BLaER1 treated with 17β-estradiol and CSF1 and Interleukin-3, amounts not matched to agents 10 nM and 100 nM (cell line): Measurements from ENCODE around the gene CCDC33.

Experiments
- H3K27ac ChIP-seq, 11 experiments: shearing (Covaris generic); formaldehyde crosslinking; 2 replicates each; pipeline ENCODE4 v1.8.1; 2022
- H3K27me3 ChIP-seq, 11 experiments: shearing (Covaris generic); formaldehyde crosslinking; 2 replicates each; pipeline ENCODE4 v1.8.1; 2022
- H3K36me3 ChIP-seq, 11 experiments: shearing (Covaris generic); formaldehyde crosslinking; 2 replicates each; pipeline ENCODE4 v1.8.1; 2022
- H3K4me1 ChIP-seq, 10 experiments: shearing (Covaris generic); formaldehyde crosslinking; 2 replicates each; pipeline ENCODE4 v1.8.1; 2022
- H3K4me2 ChIP-seq, 11 experiments: shearing (Covaris generic); formaldehyde crosslinking; 2 replicates each; pipeline ENCODE4 v1.8.1; 2022
- H3K4me3 ChIP-seq, 10 experiments: shearing (Covaris generic); formaldehyde crosslinking; 2 replicates each; pipeline ENCODE4 v1.8.1; 2022
- H3K9ac ChIP-seq, 11 experiments: shearing (Covaris generic); formaldehyde crosslinking; 2 replicates each; pipeline ENCODE4 v1.8.1; 2022
- H3K9me3 ChIP-seq, 11 experiments: shearing (Covaris generic); formaldehyde crosslinking; replicated peaks in 1 of 11; 2 replicates each; pipeline ENCODE4 v1.8.1; 2022
- H4K20me1 ChIP-seq, 11 experiments: shearing (Covaris generic); formaldehyde crosslinking; 2 replicates each; pipeline ENCODE4 v1.8.1; 2022
- Cebpa-rat ChIP-seq, 11 experiments: shearing (Covaris generic); IDR thresholded peaks; 2 replicates each; pipeline ENCODE4 v1.8.1; 2022

The CCDC33 gene

DNA sequence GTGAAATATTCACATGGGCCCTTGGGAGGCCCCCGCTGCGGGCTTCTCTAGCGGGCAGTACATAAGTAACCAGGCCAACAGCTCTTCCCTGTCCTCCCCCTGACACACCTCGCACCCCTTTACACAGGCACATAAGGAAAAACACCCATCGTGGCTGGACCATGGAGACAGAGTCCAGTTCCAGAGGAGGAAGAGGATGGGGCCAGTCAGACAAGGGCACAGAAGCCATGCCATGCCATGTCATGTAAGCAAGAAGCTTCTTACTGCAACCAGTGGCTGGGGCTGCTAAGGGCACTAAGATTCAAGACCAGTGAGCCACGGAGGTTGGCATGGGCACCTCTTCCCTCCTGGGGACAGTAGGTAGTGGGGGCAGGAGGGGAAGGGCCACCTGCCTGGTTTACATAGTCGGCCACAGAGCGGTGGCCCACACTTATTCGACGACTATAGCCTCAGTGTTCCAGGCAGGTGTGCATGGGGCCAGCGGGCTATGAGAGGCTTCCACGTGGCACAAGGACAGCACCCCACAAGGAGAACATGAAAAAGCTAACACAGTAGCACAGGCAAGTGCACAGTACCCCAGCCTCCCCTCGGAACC lies 137.0 kb downstream of the CCDC33 start:
- H3K36me3 ChIP-seq, result no peaks in the 10 kb centered on the region
- H4K20me1 ChIP-seq, result peaks cover 0 to 12% (median 0%) of the 10 kb centered on the region in 11 experiments; a peak in 5 of 22 replicates
- peaks cover 7 to 17% (median 12%) of the 10 kb centered on the region in 10 experiments for H3K4me1 ChIP-seq
- no peaks in the 10 kb centered on the region for H3K9me3 ChIP-seq
- no peak for TF ChIP-seq Cebpa-rat (IDR thresholded peaks at IDR 0.05)
- H3K9ac ChIP-seq, result peak overlapping the region in 6 of 11 experiments; percentile 3 to 79 (median 74); a peak in 6 of 22 replicates
- H3K4me2 ChIP-seq, result peak overlapping the region; percentile 87 to 100 (median 96); a peak in 21 of 22 replicates
- no peak overlapping the region for H3K27ac ChIP-seq
- H3K27me3 ChIP-seq, result peaks cover 0 to 7% (median 0%) of the 10 kb centered on the region in 11 experiments; a peak in 1 of 22 replicates
- no peak overlapping the region for H3K4me3 ChIP-seq

GRCh38 chr15:74373731-74374647 lies 137.9 kb downstream of the CCDC33 start:
- Histone ChIP-seq H3K4me2 (peak overlapping the region; percentile 87 to 100 (median 96)), H3K27me3 (peaks cover 0 to 7% (median 0%) of the 10 kb centered on the region in 11 experiments; a peak in 1 of 22 replicates), H4K20me1 (peaks cover 0 to 12% (median 0%) of the 10 kb centered on the region in 11 experiments; a peak in 5 of 22 replicates), H3K4me3 (peak overlapping the region; percentile 60 to 79 (median 70)), H3K27ac (peak overlapping the region in 8 of 11 experiments; percentile 34 to 78 (median 62); a peak in 15 of 22 replicates), H3K36me3 (no peaks in the 10 kb centered on the region), H3K9ac (peak overlapping the region; percentile 25 to 79 (median 67); a peak in 20 of 22 replicates), H3K4me1 (peaks cover 15 to 26% (median 20%) of the 10 kb centered on the region in 10 experiments), H3K9me3 (no peaks in the 10 kb centered on the region)
- no peak for TF ChIP-seq Cebpa-rat (IDR thresholded peaks at IDR 0.05)

- H3K4me2 ChIP-seq, result peak overlapping the region; percentile 87 to 100 (median 96)
- H3K4me1 ChIP-seq, result peaks cover 19 to 32% (median 27%) of the 10 kb centered on the region in 10 experiments
- peaks cover 0 to 12% (median 0%) of the 10 kb centered on the region in 11 experiments; a peak in 5 of 22 replicates for H4K20me1 ChIP-seq
- TF ChIP-seq Cebpa-rat (IDR thresholded peaks at IDR 0.05), result no peak
- H3K27me3 ChIP-seq, result peaks cover 0 to 7% (median 0%) of the 10 kb centered on the region in 11 experiments; a peak in 1 of 22 replicates
- no peak overlapping the region for H3K27ac ChIP-seq
- H3K36me3 ChIP-seq, result no peaks in the 10 kb centered on the region
- no peaks in the 10 kb centered on the region for H3K9me3 ChIP-seq
- peak overlapping the region in 4 of 11 experiments; percentile 67 to 79 (median 76); a peak in 4 of 22 replicates for H3K9ac ChIP-seq
- H3K4me3 ChIP-seq, result peak overlapping the region; percentile 60 to 79 (median 70)
These were observed 138.6 kb downstream of the CCDC33 start for GRCh38 chr15:74374648-74375302.

- Histone ChIP-seq H3K27me3 (peaks cover 0 to 7% (median 0%) of the 10 kb centered on the region in 11 experiments; a peak in 1 of 22 replicates), H3K9me3 (no peaks in the 10 kb centered on the region), H3K4me2 (peak overlapping the region; percentile 87 to 100 (median 96); a peak in 20 of 22 replicates), H3K4me3 (no peak overlapping the region), H3K9ac (no peak overlapping the region), H3K36me3 (no peaks in the 10 kb centered on the region), H3K4me1 (peaks cover 19 to 32% (median 27%) of the 10 kb centered on the region in 10 experiments), H3K27ac (no peak overlapping the region), H4K20me1 (peaks cover 0 to 12% (median 0%) of the 10 kb centered on the region in 11 experiments; a peak in 5 of 22 replicates)
- TF ChIP-seq Cebpa-rat (IDR thresholded peaks at IDR 0.05), result no peak
These were observed 139.2 kb downstream of the CCDC33 start for GRCh38 chr15:74375303-74375693.

DNA sequence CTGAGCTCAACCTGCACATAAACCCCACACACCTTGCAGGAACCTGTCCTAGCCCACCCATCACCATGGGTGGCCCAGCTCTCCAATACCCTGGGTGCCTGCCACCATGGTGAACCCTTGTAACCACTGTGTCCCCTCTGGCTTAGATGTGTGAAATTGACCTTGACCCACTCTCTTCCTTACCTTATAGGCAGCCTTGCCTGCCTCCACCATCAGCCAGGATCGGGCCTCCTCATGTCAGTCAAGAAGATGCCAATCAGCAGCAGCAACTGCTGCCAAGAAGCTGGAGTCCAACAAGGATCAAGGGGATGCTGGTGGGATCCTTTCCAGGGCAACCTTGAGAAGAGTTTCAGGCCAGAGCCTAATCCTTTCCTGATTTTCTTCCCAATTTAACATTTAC lies 140.1 kb downstream of the CCDC33 start:
- Histone ChIP-seq H3K4me2 (no peak overlapping the region), H3K9me3 (no peaks in the 10 kb centered on the region), H3K4me3 (no peak overlapping the region), H4K20me1 (peaks cover 0 to 12% (median 0%) of the 10 kb centered on the region in 11 experiments; a peak in 5 of 22 replicates), H3K27ac (no peak overlapping the region), H3K9ac (peak overlapping the region in 1 of 11 experiments; percentile 19; a peak in 1 of 22 replicates), H3K4me1 (peaks cover 19 to 32% (median 27%) of the 10 kb centered on the region in 10 experiments), H3K27me3 (peaks cover 0 to 7% (median 0%) of the 10 kb centered on the region in 11 experiments; a peak in 1 of 22 replicates), H3K36me3 (no peaks in the 10 kb centered on the region)
- TF ChIP-seq Cebpa-rat (IDR thresholded peaks at IDR 0.05), result no peak

GRCh38 chr15:74376825-74377581 lies 140.9 kb downstream of the CCDC33 start:
- Histone ChIP-seq H3K4me1 (peaks cover 20 to 34% (median 29%) of the 10 kb centered on the region in 10 experiments), H3K9ac (0 out of 22 replicates have a peak overlapping the region, but pooled peaks of 1 of the 11 experiments have one; percentile 19)

DNA sequence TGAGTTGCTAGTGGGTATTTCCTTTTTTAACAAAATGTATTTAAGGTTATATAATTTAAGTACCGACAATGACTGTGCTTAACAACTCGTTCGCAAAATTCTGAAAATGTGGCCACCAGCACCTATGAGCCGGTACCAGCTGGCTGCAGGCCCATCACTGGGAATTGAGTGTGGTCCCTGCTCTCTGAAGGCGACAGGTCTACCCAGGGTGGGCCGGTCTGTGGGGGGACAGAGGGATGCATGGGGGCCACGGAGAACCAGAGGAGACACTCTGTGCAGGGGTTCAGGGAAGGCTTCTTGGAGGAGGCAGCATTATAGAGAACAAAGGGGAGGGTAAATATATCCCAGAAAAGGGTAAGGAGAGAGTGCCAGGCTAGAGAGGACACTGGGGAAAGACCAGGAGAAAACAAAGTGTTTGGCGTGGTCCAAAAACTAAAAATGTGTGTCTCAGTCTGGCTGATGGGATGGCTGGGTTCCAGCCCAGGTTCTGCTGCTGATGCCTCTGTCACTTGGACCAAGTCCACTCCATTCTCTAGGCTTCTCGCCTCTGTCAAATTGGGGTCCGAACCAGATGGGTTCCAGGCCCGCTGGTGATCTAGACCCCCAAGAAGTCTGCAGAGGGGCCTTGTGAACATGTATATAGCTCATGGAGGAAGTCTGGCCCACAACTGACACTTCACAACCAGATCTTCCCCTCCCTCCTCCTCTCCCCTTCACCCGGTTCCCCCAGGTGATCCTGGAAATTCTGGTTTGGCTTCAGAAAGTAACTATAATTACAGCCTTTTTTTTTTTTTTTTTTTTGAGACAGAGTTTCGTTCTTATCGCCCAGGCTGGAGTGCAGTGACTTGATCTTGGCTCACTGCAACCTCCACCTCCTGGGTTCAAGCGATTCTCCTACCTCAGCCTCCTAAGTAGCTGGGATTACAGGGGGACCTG lies 142.0 kb downstream of the CCDC33 start:
- no peak overlapping the region for H3K4me3 ChIP-seq
- peak overlapping the region; percentile 45 to 81 (median 76); a peak in 21 of 22 replicates for H3K4me2 ChIP-seq
- H4K20me1 ChIP-seq, result peaks cover 0 to 12% (median 0%) of the 10 kb centered on the region in 11 experiments; a peak in 6 of 22 replicates
- H3K36me3 ChIP-seq, result no peaks in the 10 kb centered on the region
- H3K4me1 ChIP-seq, result peaks cover 22 to 45% (median 39%) of the 10 kb centered on the region in 10 experiments
- H3K9ac ChIP-seq, result peak overlapping the region in 3 of 11 experiments; percentile 10 to 37 (median 27); a peak in 2 of 22 replicates
- TF ChIP-seq Cebpa-rat (IDR thresholded peaks at IDR 0.05), result no peak
- peak overlapping the region in 4 of 11 experiments; percentile 26 to 52 (median 42); a peak in 8 of 22 replicates for H3K27ac ChIP-seq
- H3K27me3 ChIP-seq, result peaks cover 0 to 7% (median 0%) of the 10 kb centered on the region in 11 experiments; a peak in 1 of 22 replicates
- no peaks in the 10 kb centered on the region for H3K9me3 ChIP-seq

More at GRCh38 chr15:74376825-74377581, 140.9 kb downstream of the CCDC33 start:
- TF ChIP-seq Cebpa-rat (IDR thresholded peaks at IDR 0.05), result no peak
- Histone ChIP-seq H3K4me2 (no peak overlapping the region), H3K9me3 (no peaks in the 10 kb centered on the region), H3K27ac (no peak overlapping the region), H3K4me3 (no peak overlapping the region), H3K27me3 (peaks cover 0 to 7% (median 0%) of the 10 kb centered on the region in 11 experiments; a peak in 1 of 22 replicates), H3K36me3 (no peaks in the 10 kb centered on the region), H4K20me1 (peaks cover 0 to 12% (median 0%) of the 10 kb centered on the region in 11 experiments; a peak in 5 of 22 replicates)
